SKM-1 treated with dmso at 0.1 percent for 144 hours (cell line): ENCODE data around the gene TNNI3.
"Not testable (repeated sequence)": the region's sequence is repeated elsewhere in the genome, so short reads cannot be mapped to it uniquely, and the experiment has no call there.

ENCODE experiments used
- DNase-seq: peaks from one replicate; lab custom pipeline; 2025; ENCODE audit not compliant: unreplicated experiment; lab: John Stamatoyannopoulos, UW

The TNNI3 gene

GRCh38 chr19:55173186-55173713 is 15.7 kb upstream of the TNNI3 start:
- no peak for DNase-seq

DNA sequence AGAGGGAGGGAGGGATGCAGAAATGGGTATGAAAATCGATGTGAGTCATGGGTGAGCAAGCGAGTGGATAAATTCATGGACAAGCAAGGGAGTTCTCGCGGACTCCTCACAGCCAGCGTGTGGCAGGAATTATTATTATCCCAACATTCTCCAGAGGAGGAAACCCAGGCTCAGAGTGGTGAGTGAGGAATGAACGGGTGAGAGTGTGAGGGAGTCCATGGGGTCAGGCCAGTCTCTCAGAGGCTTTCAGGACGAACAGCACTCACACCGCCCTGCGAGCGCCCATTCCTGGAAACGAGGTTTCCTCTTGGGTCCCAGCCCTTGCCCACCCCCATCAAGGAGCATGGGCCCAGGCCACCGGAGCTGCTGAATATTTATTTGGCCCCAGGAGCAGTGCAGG is 15.2 kb upstream of the TNNI3 start:
- no peak for DNase-seq

GRCh38 chr19:55172318-55172717 is 14.8 kb upstream of the TNNI3 start:
- not testable (repeated sequence) for DNase-seq

DNA sequence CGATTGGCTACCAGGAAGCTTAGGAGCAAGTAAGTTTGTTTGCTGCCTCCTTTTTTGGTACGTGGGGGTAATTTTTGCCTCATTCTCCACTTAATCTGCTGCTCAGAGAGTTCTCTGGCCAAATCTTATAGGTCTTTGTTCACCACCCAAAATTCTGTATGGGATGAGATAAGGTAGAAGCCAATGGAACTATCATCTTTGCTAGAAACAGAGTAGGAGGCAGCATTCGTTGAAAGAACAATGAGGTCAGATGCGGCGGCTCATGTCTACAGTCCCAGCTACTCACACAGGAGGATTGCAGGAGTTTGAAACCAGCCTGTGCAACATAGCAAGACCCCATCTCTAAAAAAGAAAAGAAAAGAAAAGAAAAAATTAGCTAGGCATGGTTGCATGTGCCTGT is 13.9 kb upstream of the TNNI3 start:
- DNase-seq, result no peak

DNA sequence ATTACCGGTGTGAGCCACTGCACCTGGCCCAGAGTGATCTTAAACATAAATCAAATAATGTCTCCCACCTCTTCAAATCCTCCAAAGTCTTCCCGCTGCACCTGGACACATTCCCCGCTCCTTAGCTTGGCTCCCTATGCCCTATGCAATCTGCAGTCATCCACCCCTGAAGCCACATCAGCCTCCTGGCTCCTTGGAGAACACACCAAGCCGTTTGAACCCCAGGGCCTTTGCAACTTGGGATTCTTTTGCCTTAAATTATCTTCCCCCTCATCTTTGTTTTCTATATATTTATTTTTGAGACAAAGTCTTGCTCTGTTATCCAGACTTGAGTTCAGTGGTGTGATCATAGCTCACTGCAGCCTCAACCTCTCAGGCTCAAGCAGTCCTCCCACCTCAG is 11.6 kb upstream of the TNNI3 start:
- no peak for DNase-seq

GRCh38 chr19:55166530-55167268 is 9.2 kb upstream of the TNNI3 start, which contains the start of gene DNAAF3:
Gene DNAAF3 (minus strand): TSS chr19:55166613. CDS start chr19:55166413, 200 bp downstream.
- peak; percentile 83 for DNase-seq

DNA sequence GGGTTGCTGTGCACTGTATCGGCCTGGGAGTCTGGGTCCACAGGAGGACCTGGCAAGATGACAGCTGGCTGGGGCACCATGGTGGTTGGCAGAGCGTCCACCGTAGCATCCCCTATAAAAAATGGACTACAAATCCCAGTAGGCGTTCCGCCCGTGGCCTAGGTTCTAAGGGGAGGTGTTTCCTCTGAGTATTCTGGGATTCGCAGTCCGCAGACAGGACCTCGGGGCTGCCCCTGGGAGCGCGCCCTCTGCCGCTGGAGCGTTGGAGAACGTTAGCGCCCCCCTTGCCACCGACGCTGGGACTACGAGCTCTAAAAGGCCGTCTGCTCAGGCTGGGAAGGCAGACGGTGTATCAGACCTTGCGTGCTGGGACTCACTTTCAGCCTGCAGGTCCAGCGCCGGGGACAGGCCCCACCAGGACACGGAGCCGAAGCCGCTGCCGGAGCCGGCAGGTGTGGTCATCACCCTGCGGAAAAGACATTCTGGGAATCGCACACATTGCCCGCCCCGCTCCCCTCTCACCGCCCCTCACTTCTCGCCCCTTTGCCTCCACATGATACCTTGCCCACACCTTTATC is 8.5 kb upstream of the TNNI3 start:
- DNase-seq, result peak; percentile 73

GRCh38 chr19:55161571-55162322 is 4.2 kb upstream of the TNNI3 start:
- DNase-seq, result no peak

- DNase-seq, result no peak
Measured at GRCh38 chr19:55160986-55161365, 3.4 kb upstream of the TNNI3 start.

DNA sequence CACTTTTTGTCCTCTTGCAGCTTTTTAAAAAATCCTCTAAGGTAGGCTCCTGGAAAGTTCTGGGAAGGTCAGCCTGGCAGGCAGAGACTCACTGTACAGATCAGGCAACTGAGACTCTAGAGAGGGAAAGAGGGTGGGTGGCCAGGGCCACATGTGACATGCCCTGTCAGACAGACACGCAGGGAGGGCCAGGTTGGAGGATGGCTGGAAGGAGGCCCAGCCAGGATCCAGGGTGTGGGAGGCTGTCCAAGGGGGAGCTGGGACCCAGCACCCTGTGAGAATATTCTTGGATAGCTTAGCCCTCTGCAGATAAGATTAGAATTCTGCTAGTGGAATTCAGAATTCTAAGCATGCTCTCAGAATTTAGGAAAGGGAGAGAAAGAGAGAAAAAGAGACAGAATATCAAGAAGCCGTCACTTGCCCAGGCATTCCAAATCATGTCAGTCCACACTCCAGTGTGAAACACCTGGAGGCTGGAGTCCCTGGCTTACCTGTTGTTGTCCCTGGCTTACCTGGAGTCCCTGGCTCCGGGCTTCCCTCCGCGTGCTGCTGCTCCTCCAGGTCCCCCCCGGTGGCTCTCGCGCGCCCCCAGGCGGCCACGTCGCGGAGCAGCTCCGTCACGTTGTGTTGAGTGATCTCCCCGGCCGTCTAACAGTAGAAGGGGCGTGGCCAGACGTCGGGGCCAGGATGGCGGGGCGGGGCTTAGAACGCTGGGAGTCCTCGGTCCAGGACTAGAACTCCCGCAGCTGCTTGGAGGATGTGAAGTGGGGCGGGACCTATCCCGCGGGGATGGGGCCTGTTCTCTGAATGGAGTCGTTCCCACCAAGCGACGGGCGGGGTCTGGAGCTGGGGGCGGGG is 2.8 kb upstream of the TNNI3 start:
- peak; percentile 74 for DNase-seq

GRCh38 chr19:55158848-55159749 is 1.6 kb upstream of the TNNI3 start:
- no peak for DNase-seq

GRCh38 chr19:55158423-55158822 is 891 bp upstream of the TNNI3 start:
- no peak for DNase-seq

GRCh38 chr19:55156202-55157063 is 1.1 kb downstream of the TNNI3 start:
- DNase-seq, result no peak

- not testable (repeated sequence) for DNase-seq
Measured at GRCh38 chr19:55155784-55156183, 1.7 kb downstream of the TNNI3 start.

- DNase-seq, result no peak
Measured at GRCh38 chr19:55153652-55154264, 3.8 kb downstream of the TNNI3 start.

DNA sequence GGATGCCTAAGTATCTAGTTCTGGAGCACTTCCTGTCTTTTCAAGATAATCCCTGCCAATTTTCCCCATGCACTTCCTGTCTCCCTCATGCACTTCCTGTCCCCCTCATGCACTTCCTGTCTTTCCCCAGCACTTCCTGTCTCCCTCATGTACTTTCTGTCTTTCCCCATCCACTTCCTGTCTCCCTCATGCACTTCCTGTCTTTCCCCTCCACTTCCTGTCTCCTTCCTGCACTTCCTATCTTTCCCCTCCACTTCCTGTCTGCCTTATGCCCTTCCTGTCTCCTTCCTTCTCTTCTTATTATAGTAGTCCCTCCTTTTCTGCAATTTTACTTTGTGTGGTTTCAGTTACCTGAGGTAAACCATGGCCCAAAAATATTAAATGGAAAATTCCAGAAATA is 5.5 kb downstream of the TNNI3 start:
- DNase-seq, result peak; percentile 2

- no peak for DNase-seq
Measured at GRCh38 chr19:55149078-55150003, 8.2 kb downstream of the TNNI3 start, which contains the start of gene TNNT1. Gene TNNT1 (minus strand): TSS chr19:55149206. CDS start chr19:55147157, 2,049 bp downstream.
